PC-9 (cell line): ENCODE measurements around the gene FBXO7. TPM values are rescaled to one million over a fixed set of nuclear protein-coding genes. Genes with fewer than 3 reads are reported as not detected.

Source experiments
- BruUV-seq: library from RNA; stranded (reverse); fragments of 400-500 nt; replicated peaks from 2 replicates; lab custom pipeline; 2021; lab: Mats Ljungman, UMichigan
- CTCF ChIA-PET: fragments of 300-600 bp; sonication (Branson Sonifier 250); formaldehyde crosslinking; loops from one replicate; lab custom pipeline; 2022; ENCODE audit warnings: antibody characterized with exemption; lab: Charles Lee
- POLR2A ChIA-PET: fragments of 300-600 bp; sonication (Branson Sonifier 250); formaldehyde crosslinking; loops from one replicate; lab custom pipeline; 2022; ENCODE audit warnings: antibody characterized with exemption; ENCODE audit not compliant: unreplicated experiment; lab: Charles Lee
- DNase-seq, 2 experiments: peaks; one replicate each; pipeline versions ENCODE4 v3.0.0 to v3.0.0-alpha.2; 2015 to 2022; ENCODE audit warnings: mixed read lengths in 1 of 2
- H2AFZ ChIP-seq: fragments of 200-600 bp; sonication (generic); 2 replicates; pipeline ENCODE4 v1.8.1; 2017; ENCODE audit warnings: antibody characterized with exemption
- H3F3A ChIP-seq: fragments of 200-600 bp; sonication (generic); 2 replicates; pipeline ENCODE4 v1.8.1; 2017; ENCODE audit warnings: antibody characterized with exemption, mild to moderate bottlenecking, low read depth; ENCODE audit not compliant: insufficient read depth
- H3K27ac ChIP-seq: fragments of 200-600 bp; sonication (generic); 2 replicates; pipeline ENCODE4 v1.6.1; 2016; ENCODE audit warnings: mixed run types
- H3K27me3 ChIP-seq: fragments of 200-600 bp; sonication (generic); 2 replicates; pipeline ENCODE4 v1.6.1; 2016; ENCODE audit warnings: low read depth, mixed run types; ENCODE audit not compliant: insufficient read depth
- H3K36me3 ChIP-seq: fragments of 200-600 bp; sonication (generic); 2 replicates; pipeline ENCODE4 v1.6.1; 2016; ENCODE audit warnings: low read depth, mixed run types
- H3K4me1 ChIP-seq: fragments of 200-600 bp; sonication (generic); replicated peaks from 2 replicates; pipeline ENCODE4 v1.6.1; 2016; ENCODE audit warnings: mixed run types; ENCODE audit not compliant: insufficient read depth
- H3K4me2 ChIP-seq: fragments of 200-600 bp; sonication (generic); 2 replicates; pipeline ENCODE4 v1.6.1; 2017; ENCODE audit warnings: mixed run types
- H3K4me3 ChIP-seq: fragments of 200-600 bp; sonication (generic); 2 replicates; pipeline ENCODE4 v1.6.1; 2016; ENCODE audit warnings: mixed run types
- H3K79me2 ChIP-seq: fragments of 200-600 bp; sonication (generic); 2 replicates; pipeline ENCODE4 v1.6.1; 2017; ENCODE audit warnings: low read depth, mixed run types
- H3K9me2 ChIP-seq: fragments of 200-600 bp; sonication (generic); 2 replicates; pipeline ENCODE4 v1.8.1; 2017; ENCODE audit warnings: mild to moderate bottlenecking; ENCODE audit not compliant: insufficient read depth
- H3K9me3 ChIP-seq: fragments of 200-600 bp; sonication (generic); 2 replicates; pipeline ENCODE4 v1.8.1; 2016; ENCODE audit warnings: low read depth; ENCODE audit not compliant: insufficient read depth
- H4K20me1 ChIP-seq: fragments of 200-600 bp; sonication (generic); 2 replicates; pipeline ENCODE4 v1.8.1; 2017; ENCODE audit not compliant: insufficient read depth
- EZH2 ChIP-seq: fragments of 200-600 bp; sonication (generic); IDR thresholded peaks from 2 replicates; pipeline ENCODE4 v1.8.0; 2017; ENCODE audit warnings: antibody characterized with exemption, low read depth
- intact Hi-C: fragments of 100-400 bp; cut with micrococcal nuclease; formaldehyde crosslinking; loops from one replicate; pipeline ENCODE4 v1.10.0; 2022; ENCODE audit not compliant: unreplicated experiment
- total RNA-seq: library from RNA; stranded (reverse); gene quantifications from 2 replicates; pipeline ENCODE4 v1.2.3, GENCODE V29; 2021
- TF ChIP-seq, protein P1 (sequence below): fragments of 200-600 bp; sonication (generic); conservative IDR thresholded peaks from 2 replicates; pipeline ENCODE4 v1.6.1; 2017; ENCODE audit warnings: mixed run types, antibody characterized with exemption, mild to moderate bottlenecking, moderate library complexity

Gene FBXO7
- total RNA-seq, 1 experiment from 2014 or later: 81.9 TPM

DNA sequence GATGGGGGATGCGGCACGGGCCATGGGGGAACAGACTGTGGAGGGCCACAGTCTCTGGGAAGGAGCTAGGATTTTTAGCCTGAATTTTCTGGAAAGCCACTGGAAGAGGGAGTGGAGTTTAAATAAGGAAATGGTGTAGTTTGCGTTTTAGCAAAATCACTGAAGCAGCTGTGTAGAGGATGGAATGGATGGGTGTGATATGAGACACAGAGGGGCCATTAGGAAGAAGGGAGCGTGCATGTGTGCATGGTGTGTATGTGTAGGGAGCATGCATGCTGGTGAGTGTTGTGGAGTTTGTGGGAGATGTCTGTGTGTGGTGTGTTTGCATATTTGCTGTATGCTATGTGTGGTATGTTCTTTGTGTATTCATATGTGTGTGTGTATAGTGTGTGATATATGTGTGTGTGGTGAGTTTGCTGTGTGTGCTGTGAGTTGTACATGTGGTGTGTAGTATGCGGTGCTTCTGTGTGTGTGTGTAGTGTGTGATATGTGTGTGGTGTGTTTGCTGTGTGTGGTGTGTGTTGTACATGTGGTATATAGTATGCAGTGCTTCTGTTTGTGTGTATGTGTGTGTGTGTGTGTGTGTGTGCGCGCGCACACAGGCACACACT lies 67.6 kb downstream of the FBXO7 start:
- H3F3A ChIP-seq: peaks cover 28% of the 10 kb centered on the region
- H3K79me2 ChIP-seq: no peaks in the 10 kb centered on the region
- ChIA-PET POLR2A (no interaction called here), CTCF (interaction anchor here (0.5 to 0.8 kb wide), 3 partner anchors 12 to 308 kb away, joined by 3 to 5 read pairs (median 4); no protein-coding TSS in a partner anchor)
- no peaks in the 10 kb centered on the region for H3K27me3 ChIP-seq
- H3K4me1 ChIP-seq: peaks cover 36% of the 10 kb centered on the region
- no peak overlapping the region for H3K27ac ChIP-seq
- H4K20me1 ChIP-seq: no peaks in the 10 kb centered on the region
- H3K36me3 ChIP-seq: no peaks in the 10 kb centered on the region
- BruUV-seq: no TSS peak
- H2AFZ ChIP-seq: no peak overlapping the region
- TF ChIP-seq, protein P1, sequence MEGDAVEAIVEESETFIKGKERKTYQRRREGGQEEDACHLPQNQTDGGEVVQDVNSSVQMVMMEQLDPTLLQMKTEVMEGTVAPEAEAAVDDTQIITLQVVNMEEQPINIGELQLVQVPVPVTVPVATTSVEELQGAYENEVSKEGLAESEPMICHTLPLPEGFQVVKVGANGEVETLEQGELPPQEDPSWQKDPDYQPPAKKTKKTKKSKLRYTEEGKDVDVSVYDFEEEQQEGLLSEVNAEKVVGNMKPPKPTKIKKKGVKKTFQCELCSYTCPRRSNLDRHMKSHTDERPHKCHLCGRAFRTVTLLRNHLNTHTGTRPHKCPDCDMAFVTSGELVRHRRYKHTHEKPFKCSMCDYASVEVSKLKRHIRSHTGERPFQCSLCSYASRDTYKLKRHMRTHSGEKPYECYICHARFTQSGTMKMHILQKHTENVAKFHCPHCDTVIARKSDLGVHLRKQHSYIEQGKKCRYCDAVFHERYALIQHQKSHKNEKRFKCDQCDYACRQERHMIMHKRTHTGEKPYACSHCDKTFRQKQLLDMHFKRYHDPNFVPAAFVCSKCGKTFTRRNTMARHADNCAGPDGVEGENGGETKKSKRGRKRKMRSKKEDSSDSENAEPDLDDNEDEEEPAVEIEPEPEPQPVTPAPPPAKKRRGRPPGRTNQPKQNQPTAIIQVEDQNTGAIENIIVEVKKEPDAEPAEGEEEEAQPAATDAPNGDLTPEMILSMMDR: no peak
- TF ChIP-seq EZH2: no peak
- intact Hi-C loops: no loop called here
- H3K9me3 ChIP-seq: no peaks in the 10 kb centered on the region
- DNase-seq: no peak
- no peaks in the 10 kb centered on the region for H3K9me2 ChIP-seq
- H3K4me3 ChIP-seq: no peak overlapping the region
- H3K4me2 ChIP-seq: no peak overlapping the region

DNA sequence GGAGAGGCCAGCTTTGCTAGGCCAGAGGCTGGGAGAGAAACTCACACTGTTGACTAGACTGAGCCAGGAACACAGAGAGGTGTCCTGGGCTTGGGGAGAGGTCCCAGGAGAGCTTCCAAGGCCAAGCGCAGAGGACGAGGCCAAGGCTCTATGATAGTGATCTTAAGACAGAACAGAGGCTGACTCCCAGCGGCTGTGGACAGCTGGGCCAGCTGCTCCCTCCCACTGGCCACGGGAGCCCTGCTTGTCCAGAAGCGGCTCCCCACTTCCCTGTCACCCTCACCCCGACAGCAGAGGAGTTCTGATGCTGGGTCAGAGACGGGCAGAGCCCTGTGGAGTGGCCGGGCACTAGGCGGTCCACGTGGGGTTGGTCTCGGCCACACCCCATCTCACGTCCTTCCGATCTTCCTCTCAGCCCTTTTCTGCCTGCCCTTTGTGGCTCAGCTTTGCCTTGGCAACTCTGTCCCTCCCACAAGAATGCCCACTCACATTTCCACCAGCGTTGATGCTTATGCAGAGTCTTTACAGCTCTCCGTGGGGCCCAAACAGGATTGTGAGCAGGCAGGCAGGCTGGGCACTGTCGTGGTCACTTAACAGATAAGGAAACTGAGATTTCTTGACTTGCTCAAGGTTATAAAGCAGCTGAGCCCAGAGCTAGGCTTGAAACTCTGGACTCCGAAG lies 68.2 kb downstream of the FBXO7 start:
- Histone ChIP-seq H2AFZ (no peak overlapping the region), H3K36me3 (no peaks in the 10 kb centered on the region), H3K27me3 (no peaks in the 10 kb centered on the region), H3K4me2 (no peak overlapping the region), H3K79me2 (no peaks in the 10 kb centered on the region), H3K9me3 (no peaks in the 10 kb centered on the region), H3K4me3 (no peak overlapping the region), H3K4me1 (peaks cover 36% of the 10 kb centered on the region), H3F3A (peaks cover 28% of the 10 kb centered on the region), H3K27ac (no peak overlapping the region), H3K9me2 (no peaks in the 10 kb centered on the region), H4K20me1 (no peaks in the 10 kb centered on the region)
- TF ChIP-seq, protein P1: no peak
- no peak for TF ChIP-seq EZH2
- DNase-seq: no peak
- intact Hi-C loops: no loop called here
- ChIA-PET CTCF (interaction anchor here (0.6 to 0.8 kb wide), 2 partner anchors 29 to 307 kb away, joined by 3 to 4 read pairs; no protein-coding TSS in a partner anchor), POLR2A (no interaction called here)
- no TSS peak for BruUV-seq

DNA sequence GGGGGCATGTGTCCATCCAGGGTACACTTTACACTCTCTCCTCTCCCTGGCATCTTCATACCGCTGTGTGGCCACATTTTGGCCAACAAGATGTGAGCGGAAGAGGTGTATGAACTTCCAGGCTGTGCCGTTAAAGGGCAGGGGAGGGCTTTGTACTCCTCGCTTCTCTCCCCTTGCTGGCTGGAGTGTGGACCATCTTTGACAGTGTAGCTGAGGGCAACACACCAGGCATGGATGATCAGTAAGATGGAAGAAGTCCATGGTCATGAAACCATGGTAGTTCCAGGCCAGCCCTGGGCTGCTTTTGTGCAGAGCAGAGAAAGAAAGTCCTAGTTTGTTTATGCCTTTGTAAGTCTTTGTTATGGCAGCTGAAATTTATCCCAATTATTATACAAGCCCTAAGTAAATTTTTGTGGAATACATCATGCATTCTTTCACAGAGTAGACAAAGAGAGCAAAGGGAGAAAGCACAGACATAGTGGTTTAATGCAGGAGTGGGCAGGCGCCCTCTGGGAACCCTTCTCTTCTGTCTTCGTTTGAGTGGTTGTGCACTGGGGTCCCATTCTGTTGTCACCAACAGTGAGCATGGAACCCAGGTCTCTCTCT lies 70.4 kb downstream of the FBXO7 start:
- Histone ChIP-seq H3K9me2 (no peaks in the 10 kb centered on the region), H3K4me1 (peaks cover 18% of the 10 kb centered on the region), H3K4me2 (no peak overlapping the region), H3K27me3 (no peaks in the 10 kb centered on the region), H3F3A (peaks cover 13% of the 10 kb centered on the region), H3K4me3 (no peak overlapping the region), H3K9me3 (no peaks in the 10 kb centered on the region), H2AFZ (no peak overlapping the region), H4K20me1 (no peaks in the 10 kb centered on the region), H3K27ac (no peak overlapping the region), H3K36me3 (no peaks in the 10 kb centered on the region), H3K79me2 (no peaks in the 10 kb centered on the region)
- CTCF ChIA-PET: no interaction called here
- intact Hi-C loops: no loop called here
- peak in 1 of 2 experiments; percentile 33 for DNase-seq
- POLR2A ChIA-PET: no interaction called here
- no TSS peak for BruUV-seq
- TF ChIP-seq, protein P1: no peak
- TF ChIP-seq EZH2: no peak
